Dendritic cell treated with granulocyte-macrophage colony-stimulating factor and Interleukin-4, amounts not matched to agents 40 ng/mL and 50 ng/mL, for 4 days (primary cell): ENCODE data around the gene PAM16.
A peak's percentile ranks its signal among the peaks of the same experiment; 100 is the strongest.

Experiments
- H3K27ac Mint-ChIP-seq: one replicate; pipeline ENCODE4 v1.8.0; 2022; ENCODE audit warnings: mild to moderate bottlenecking, mixed read lengths
- H3K27me3 Mint-ChIP-seq: one replicate; pipeline ENCODE4 v1.8.0; 2022; ENCODE audit warnings: mild to moderate bottlenecking, mixed read lengths
- H3K36me3 Mint-ChIP-seq: one replicate; pipeline ENCODE4 v1.8.0; 2022; ENCODE audit warnings: low read depth, mixed read lengths
- H3K4me1 Mint-ChIP-seq: one replicate; pipeline ENCODE4 v1.8.0; 2022; ENCODE audit warnings: low read depth, mixed read lengths
- H3K4me3 Mint-ChIP-seq: one replicate; pipeline ENCODE4 v1.8.0; 2022; ENCODE audit warnings: mild to moderate bottlenecking, moderate library complexity, mixed read lengths
- H3K9me3 Mint-ChIP-seq: one replicate; pipeline ENCODE4 v1.8.0; 2022; ENCODE audit warnings: mixed read lengths
- intact Hi-C: fragments of 100-400 bp; cut with micrococcal nuclease; formaldehyde crosslinking; loops from one replicate; pipeline ENCODE4 v1.15.0; 2022

PAM16 gene

DNA sequence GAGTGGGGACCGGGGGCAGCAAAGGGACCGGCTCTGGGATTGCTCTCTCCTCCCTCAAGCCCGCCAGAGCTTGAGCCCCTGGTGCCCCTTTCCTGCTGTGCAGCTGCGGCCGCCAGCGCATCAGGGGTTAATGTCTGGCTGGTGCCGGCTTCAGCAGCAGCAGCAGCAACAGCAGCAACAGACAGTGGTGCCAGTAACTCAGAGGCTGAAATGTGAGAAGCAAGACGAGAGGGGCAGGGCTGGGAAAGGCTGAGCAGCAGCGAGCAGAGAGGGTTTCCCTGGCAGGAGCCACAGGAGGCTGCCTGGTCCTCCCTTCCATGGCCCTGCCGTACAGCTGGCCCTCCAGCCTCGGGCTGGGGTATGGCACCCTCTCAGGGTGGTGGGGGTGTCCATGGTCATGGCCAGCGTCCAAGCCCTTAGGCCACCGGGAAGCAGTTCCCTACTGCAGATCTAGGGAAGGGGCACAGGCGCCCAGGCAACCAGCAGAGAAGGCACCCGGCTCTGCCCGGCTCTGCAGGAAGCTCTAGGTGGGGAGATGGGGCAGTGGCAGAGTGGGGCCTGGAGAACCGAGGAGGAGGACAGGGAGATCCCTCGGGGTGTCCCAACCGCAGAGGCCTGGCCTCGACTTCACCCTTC is 57.2 kb downstream of the PAM16 start:
- no peaks in the 10 kb centered on the region for H3K9me3 Mint-ChIP-seq
- intact Hi-C loops = no loop called here
- H3K27me3 Mint-ChIP-seq = peaks cover 40% of the 10 kb centered on the region
- peak overlapping the region; percentile 37 for H3K27ac Mint-ChIP-seq
- no peaks in the 10 kb centered on the region for H3K36me3 Mint-ChIP-seq
- H3K4me3 Mint-ChIP-seq = no peak overlapping the region
- H3K4me1 Mint-ChIP-seq = peaks cover 22% of the 10 kb centered on the region

DNA sequence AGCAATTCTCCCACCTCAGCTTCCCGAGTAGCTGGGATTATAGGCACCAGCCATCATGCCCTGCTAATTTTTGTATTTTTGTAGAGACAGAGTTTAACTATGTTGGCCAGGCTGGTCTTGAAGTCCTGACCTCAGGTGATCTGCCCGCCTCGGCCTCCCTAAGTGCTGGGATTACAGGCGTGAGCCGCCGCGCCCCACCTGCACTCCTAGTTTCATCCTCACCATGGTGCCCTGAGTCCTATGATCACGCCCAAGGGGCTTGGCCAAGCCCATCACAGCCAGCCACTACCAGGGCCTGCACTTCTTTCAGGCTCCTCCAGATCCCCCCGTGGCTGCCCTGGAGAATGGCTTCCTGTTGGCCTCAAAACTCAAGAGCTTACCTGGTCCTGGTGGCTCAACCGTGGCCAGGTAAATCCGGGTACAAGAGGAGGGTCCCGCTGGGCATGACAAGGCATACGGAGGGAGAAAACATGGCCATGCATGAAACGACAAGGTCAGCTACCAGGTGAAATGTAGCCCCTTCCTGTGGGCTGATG is 57.9 kb downstream of the PAM16 start:
- Mint-ChIP-seq H3K36me3 (no peaks in the 10 kb centered on the region), H3K27ac (peak overlapping the region; percentile 37), H3K27me3 (peaks cover 44% of the 10 kb centered on the region), H3K9me3 (no peaks in the 10 kb centered on the region), H3K4me3 (no peak overlapping the region), H3K4me1 (peaks cover 23% of the 10 kb centered on the region)
- intact Hi-C loops = no loop called here

DNA sequence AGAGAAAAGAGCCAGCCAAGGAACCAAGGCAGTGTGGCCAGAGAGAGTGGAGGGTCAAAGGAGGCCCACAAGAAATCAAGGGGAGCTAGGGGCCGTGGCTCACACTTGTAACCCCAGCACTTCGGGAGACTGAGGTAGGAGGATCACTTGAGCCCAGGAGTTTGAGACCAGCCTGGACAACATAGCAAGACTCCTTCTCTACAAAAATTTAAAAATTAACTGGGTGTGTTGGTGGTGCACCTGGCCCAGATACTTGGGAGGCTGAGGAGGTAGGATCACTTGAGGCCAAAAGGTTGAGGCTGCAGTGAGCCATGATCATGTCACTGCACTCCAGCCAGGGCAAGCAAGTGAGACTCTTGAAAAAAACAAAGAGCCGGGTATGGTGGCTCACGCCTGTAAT is 59.4 kb downstream of the PAM16 start:
- no peaks in the 10 kb centered on the region for H3K36me3 Mint-ChIP-seq
- peaks cover 44% of the 10 kb centered on the region for H3K27me3 Mint-ChIP-seq
- peaks cover 29% of the 10 kb centered on the region for H3K4me1 Mint-ChIP-seq
- H3K4me3 Mint-ChIP-seq = no peak overlapping the region
- no peaks in the 10 kb centered on the region for H3K9me3 Mint-ChIP-seq
- H3K27ac Mint-ChIP-seq = peak overlapping the region; percentile 14
- intact Hi-C loops = no loop called here
